ENCODE measurements around the gene ERFE.

DNA sequence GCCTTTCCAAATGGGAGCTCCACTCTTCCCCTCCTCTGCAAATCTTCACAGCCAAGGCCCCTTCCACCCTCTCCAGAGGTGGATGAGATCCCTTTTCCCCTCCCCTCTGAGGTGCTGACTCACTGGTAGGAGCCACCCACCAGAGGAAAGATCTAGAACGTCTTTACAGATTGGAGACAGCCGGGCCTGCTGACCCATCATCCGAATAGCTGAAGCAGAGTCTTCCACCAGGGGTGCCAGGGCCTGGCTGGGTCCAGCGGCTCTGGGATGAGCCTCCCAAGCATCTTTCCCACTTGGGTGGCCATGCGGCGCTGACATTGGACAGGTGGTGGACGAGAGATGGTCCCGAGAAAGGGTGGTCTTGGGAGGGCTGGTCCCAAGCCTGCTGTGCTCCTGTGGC is 9.0 kb downstream of the ERFE start:
- TF ChIP-seq POLR2A (IDR thresholded peaks at IDR 0.05; ENCODE audit: low read depth, low read length) (no peak), RAD21 (IDR thresholded peaks at IDR 0.05; ENCODE audit: low read length) (no peak), MXI1 (IDR thresholded peaks at IDR 0.05; ENCODE audit: borderline replicate concordance, low read depth, low read length) (no peak), BHLHE40 (IDR thresholded peaks at IDR 0.05; ENCODE audit: low read depth, low read length) (no peak), SMC3 (IDR thresholded peaks at IDR 0.05; ENCODE audit: low read depth, low read length) (no peak), MAFK (IDR thresholded peaks at IDR 0.05; ENCODE audit: low read depth, low read length) (no peak), CEBPB (IDR thresholded peaks at IDR 0.05; ENCODE audit: low read depth, low read length) (no peak), FOS (IDR thresholded peaks at IDR 0.05; ENCODE audit: low read depth, low read length) (no peak), RFX5 (IDR thresholded peaks at IDR 0.05; ENCODE audit: low read depth, low read length) (no peak), RCOR1 (IDR thresholded peaks at IDR 0.05; ENCODE audit: insufficient replicate concordance, low read length) (no peak)
- TF ChIP-seq, protein P1, sequence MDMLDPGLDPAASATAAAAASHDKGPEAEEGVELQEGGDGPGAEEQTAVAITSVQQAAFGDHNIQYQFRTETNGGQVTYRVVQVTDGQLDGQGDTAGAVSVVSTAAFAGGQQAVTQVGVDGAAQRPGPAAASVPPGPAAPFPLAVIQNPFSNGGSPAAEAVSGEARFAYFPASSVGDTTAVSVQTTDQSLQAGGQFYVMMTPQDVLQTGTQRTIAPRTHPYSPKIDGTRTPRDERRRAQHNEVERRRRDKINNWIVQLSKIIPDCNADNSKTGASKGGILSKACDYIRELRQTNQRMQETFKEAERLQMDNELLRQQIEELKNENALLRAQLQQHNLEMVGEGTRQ (IDR thresholded peaks at IDR 0.05; ENCODE audit: low read depth, low read length) = no peak
- TF ChIP-seq, protein P2, sequence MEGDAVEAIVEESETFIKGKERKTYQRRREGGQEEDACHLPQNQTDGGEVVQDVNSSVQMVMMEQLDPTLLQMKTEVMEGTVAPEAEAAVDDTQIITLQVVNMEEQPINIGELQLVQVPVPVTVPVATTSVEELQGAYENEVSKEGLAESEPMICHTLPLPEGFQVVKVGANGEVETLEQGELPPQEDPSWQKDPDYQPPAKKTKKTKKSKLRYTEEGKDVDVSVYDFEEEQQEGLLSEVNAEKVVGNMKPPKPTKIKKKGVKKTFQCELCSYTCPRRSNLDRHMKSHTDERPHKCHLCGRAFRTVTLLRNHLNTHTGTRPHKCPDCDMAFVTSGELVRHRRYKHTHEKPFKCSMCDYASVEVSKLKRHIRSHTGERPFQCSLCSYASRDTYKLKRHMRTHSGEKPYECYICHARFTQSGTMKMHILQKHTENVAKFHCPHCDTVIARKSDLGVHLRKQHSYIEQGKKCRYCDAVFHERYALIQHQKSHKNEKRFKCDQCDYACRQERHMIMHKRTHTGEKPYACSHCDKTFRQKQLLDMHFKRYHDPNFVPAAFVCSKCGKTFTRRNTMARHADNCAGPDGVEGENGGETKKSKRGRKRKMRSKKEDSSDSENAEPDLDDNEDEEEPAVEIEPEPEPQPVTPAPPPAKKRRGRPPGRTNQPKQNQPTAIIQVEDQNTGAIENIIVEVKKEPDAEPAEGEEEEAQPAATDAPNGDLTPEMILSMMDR (conservative IDR thresholded peaks at IDR 0.05; ENCODE audit: low read depth, low read length) = no peak
- TF ChIP-seq, protein P3, sequence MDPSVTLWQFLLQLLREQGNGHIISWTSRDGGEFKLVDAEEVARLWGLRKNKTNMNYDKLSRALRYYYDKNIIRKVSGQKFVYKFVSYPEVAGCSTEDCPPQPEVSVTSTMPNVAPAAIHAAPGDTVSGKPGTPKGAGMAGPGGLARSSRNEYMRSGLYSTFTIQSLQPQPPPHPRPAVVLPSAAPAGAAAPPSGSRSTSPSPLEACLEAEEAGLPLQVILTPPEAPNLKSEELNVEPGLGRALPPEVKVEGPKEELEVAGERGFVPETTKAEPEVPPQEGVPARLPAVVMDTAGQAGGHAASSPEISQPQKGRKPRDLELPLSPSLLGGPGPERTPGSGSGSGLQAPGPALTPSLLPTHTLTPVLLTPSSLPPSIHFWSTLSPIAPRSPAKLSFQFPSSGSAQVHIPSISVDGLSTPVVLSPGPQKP (IDR thresholded peaks at IDR 0.05; ENCODE audit: borderline replicate concordance, low read depth, low read length) = no peak

All from IMR-90 (cell line).